KMS-11 (cell line): Measurements from ENCODE around the gene EPS8L3.

Experiments used
- H2AFZ ChIP-seq: fragments of 200-600 bp; sonication (generic); 2 replicates; pipeline ENCODE4 v1.6.1; 2016; ENCODE audit warnings: antibody characterized with exemption, mixed run types, low read depth
- H3K27ac ChIP-seq: fragments of 200-600 bp; sonication (generic); 2 replicates; pipeline ENCODE4 v1.6.1; 2016; ENCODE audit warnings: mild to moderate bottlenecking, mixed run types
- H3K27me3 ChIP-seq: fragments of 200-600 bp; sonication (generic); 2 replicates; pipeline ENCODE4 v1.6.1; 2017; ENCODE audit warnings: mild to moderate bottlenecking, low read depth, mixed run types, moderate library complexity; ENCODE audit not compliant: insufficient read depth
- H3K36me3 ChIP-seq: fragments of 200-600 bp; sonication (generic); 2 replicates; pipeline ENCODE4 v1.6.1; 2017; ENCODE audit warnings: mild to moderate bottlenecking, mixed run types; ENCODE audit not compliant: insufficient read depth
- H3K4me1 ChIP-seq: fragments of 200-600 bp; sonication (generic); 2 replicates; pipeline ENCODE4 v1.6.1; 2016; ENCODE audit warnings: mild to moderate bottlenecking, low read depth, mixed run types; ENCODE audit not compliant: poor library complexity, severe bottlenecking
- H3K4me2 ChIP-seq: fragments of 200-600 bp; sonication (generic); 2 replicates; pipeline ENCODE4 v1.7.0; 2016; ENCODE audit warnings: mild to moderate bottlenecking, mixed run types
- H3K4me3 ChIP-seq: fragments of 200-600 bp; sonication (generic); IDR thresholded peaks from 2 replicates; pipeline ENCODE4 v1.6.1; 2017; ENCODE audit warnings: low read depth, low read length, mixed read lengths; ENCODE audit not compliant: insufficient read depth
- H3K79me2 ChIP-seq: fragments of 200-600 bp; sonication (generic); 2 replicates; pipeline ENCODE4 v1.6.1; 2016; ENCODE audit warnings: low read depth, mixed run types; ENCODE audit not compliant: insufficient read depth
- H3K9ac ChIP-seq: fragments of 200-600 bp; sonication (generic); 2 replicates; pipeline ENCODE4 v1.6.1; 2016; ENCODE audit warnings: mild to moderate bottlenecking, mixed run types
- H4K20me1 ChIP-seq: fragments of 200-600 bp; sonication (generic); 2 replicates; pipeline ENCODE4 v1.6.1; 2016; ENCODE audit warnings: mild to moderate bottlenecking, mixed run types; ENCODE audit not compliant: insufficient read depth
- CTCF ChIP-seq: fragments of 200-600 bp; sonication (generic); conservative IDR thresholded peaks from 2 replicates; pipeline ENCODE4 v1.6.1; 2017; ENCODE audit warnings: low read depth, mild to moderate bottlenecking, antibody characterized with exemption, low read length, moderate library complexity, mixed read lengths

Gene EPS8L3

DNA sequence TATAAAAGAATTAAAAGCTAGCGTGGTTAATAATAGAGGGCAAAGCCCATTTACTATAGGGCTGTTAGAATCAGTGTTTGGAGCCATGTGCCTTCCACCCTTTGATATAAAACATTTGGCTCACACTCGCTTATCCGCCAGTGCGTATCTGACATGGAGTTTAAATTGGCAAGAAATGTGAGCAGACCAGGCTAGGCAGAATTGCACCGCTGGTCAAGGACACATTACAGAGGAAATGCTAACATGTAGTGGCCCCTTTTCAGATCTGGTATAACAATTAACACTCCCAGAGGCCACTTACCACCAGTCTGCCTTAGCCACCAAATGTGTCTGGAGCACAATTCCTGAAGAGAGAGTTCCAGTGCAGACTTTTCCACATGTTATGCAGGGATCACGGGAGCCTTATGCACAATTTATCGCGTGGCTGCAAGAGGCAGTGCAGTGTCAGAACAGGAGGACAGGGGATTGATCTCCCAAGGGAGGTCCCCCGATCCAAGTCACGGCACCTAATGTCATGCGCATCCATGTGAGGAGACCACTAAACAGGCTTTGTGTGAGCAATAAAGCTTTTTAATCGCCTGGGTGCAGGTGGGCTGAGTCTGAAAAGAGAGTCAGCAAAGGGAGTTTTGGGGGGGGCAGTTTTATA is 36.9 kb downstream of the EPS8L3 start:
- TF ChIP-seq CTCF: no peak
- Histone ChIP-seq H3K27ac (no peak overlapping the region), H4K20me1 (no peaks in the 10 kb centered on the region), H3K4me1 (no peaks in the 10 kb centered on the region), H3K9ac (no peak overlapping the region), H3K27me3 (no peaks in the 10 kb centered on the region), H2AFZ (no peak overlapping the region), H3K79me2 (no peaks in the 10 kb centered on the region), H3K36me3 (no peaks in the 10 kb centered on the region), H3K4me2 (no peak overlapping the region), H3K4me3 (no peak overlapping the region)

GRCh38 chr1:109726007-109726406 is 37.7 kb downstream of the EPS8L3 start:
- Histone ChIP-seq H3K27me3 (no peaks in the 10 kb centered on the region), H3K36me3 (no peaks in the 10 kb centered on the region), H3K79me2 (no peaks in the 10 kb centered on the region), H3K27ac (no peak overlapping the region), H4K20me1 (no peaks in the 10 kb centered on the region), H3K4me3 (no peak overlapping the region), H3K9ac (no peak overlapping the region), H3K4me2 (no peak overlapping the region), H3K4me1 (no peaks in the 10 kb centered on the region), H2AFZ (no peak overlapping the region)
- no peak for TF ChIP-seq CTCF

DNA sequence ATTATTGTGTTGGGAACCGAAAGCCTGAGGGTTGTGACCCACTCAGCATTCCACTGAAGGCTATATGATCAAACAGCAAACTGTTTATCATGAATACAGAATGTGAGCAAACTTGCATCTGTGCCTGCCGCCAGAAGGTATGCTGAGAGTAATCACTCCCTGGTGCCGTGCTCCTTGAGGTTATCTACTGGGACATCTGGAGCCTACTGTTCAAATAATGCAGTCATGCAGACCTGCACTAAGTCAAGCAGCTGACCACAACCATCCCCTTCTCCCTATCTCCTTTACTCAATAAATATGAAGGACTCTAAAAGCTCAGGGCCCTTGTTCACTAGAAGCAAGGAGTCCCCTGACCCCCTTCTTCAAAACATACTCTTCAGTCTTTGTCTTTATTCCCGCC is 38.2 kb downstream of the EPS8L3 start:
- no peak overlapping the region for H3K9ac ChIP-seq
- no peak for TF ChIP-seq CTCF
- no peaks in the 10 kb centered on the region for H4K20me1 ChIP-seq
- no peak overlapping the region for H3K4me2 ChIP-seq
- no peaks in the 10 kb centered on the region for H3K27me3 ChIP-seq
- H3K27ac ChIP-seq: no peak overlapping the region
- no peaks in the 10 kb centered on the region for H3K79me2 ChIP-seq
- H2AFZ ChIP-seq: no peak overlapping the region
- no peak overlapping the region for H3K4me3 ChIP-seq
- no peaks in the 10 kb centered on the region for H3K36me3 ChIP-seq
- no peaks in the 10 kb centered on the region for H3K4me1 ChIP-seq

GRCh38 chr1:109724933-109725332 is 38.8 kb downstream of the EPS8L3 start:
- no peak overlapping the region for H3K4me2 ChIP-seq
- no peak for TF ChIP-seq CTCF

More at GRCh38 chr1:109724933-109725332, 38.8 kb downstream of the EPS8L3 start:
- Histone ChIP-seq H2AFZ (no peak overlapping the region), H3K36me3 (no peaks in the 10 kb centered on the region), H3K4me1 (peaks cover 2% of the 10 kb centered on the region), H3K27me3 (no peaks in the 10 kb centered on the region), H3K4me3 (no peak overlapping the region), H3K9ac (no peak overlapping the region), H3K27ac (no peak overlapping the region), H4K20me1 (no peaks in the 10 kb centered on the region), H3K79me2 (no peaks in the 10 kb centered on the region)
